ENCODE measurements around the gene CHST2.

The CHST2 gene

DNA sequence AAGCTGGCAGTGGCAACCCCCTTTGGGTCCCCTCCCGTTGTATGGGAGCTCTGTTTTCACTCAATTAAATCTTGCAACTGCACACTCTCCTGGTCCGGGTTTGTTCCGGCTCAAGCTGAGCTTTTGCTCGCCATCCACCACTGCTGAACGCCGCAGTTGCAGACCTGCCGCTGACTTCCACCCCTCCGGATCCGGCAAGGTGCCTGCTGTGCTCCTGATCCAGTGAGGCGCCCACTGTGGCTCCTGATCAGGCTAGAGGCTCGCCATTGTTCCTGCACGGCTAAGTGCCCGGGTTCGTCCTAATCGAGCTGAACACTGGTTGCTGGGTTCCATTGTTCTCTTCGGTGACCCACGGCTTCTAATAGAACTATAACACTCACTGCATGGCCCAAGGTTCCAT is 22.8 kb downstream of the CHST2 start:
- Histone ChIP-seq H3K9me3 (ENCODE audit: insufficient read depth, low read depth, low read length) (no peaks in the 10 kb centered on the region), H3K27ac (ENCODE audit: low read length) (no peak overlapping the region), H3K9ac (ENCODE audit: low read depth, low read length) (no peak overlapping the region), H3K27me3 (ENCODE audit: insufficient read depth, low read length) (no peaks in the 10 kb centered on the region), H3K4me1 (ENCODE audit: insufficient read depth, low read length) (no peaks in the 10 kb centered on the region), H3K4me3 (ENCODE audit: low read length) (no peak overlapping the region), H3K36me3 (ENCODE audit: insufficient read depth, low read depth, low read length) (no peaks in the 10 kb centered on the region)

DNA sequence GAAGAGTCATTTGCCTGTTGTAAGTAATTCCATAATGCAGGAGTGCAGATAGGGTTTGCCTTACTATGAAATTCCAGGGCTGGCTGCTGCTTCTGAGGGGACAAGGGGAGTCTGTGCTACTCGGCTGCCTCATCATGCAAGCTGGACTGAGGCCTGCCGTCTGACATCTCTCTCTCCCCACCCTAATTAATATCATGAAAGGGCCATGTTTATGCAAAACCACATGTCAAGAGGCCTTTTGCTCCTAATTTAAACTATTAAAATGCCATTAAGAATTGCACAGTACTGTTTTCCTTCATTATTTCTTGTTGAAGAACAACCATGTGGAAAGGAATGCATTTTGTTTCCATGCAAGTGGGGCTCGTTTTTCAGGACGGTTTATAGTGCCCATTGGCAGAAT is 26.3 kb downstream of the CHST2 start:
- H3K9me3 ChIP-seq (ENCODE audit: insufficient read depth, low read depth, low read length) = no peaks in the 10 kb centered on the region
- H3K36me3 ChIP-seq (ENCODE audit: insufficient read depth, low read depth, low read length) = no peaks in the 10 kb centered on the region
- no peaks in the 10 kb centered on the region for H3K4me1 ChIP-seq (ENCODE audit: insufficient read depth, low read length)
- H3K27ac ChIP-seq (ENCODE audit: low read length) = no peak overlapping the region
- H3K27me3 ChIP-seq (ENCODE audit: insufficient read depth, low read length) = no peaks in the 10 kb centered on the region
- no peak overlapping the region for H3K4me3 ChIP-seq (ENCODE audit: low read length)
- H3K9ac ChIP-seq (ENCODE audit: low read depth, low read length) = no peak overlapping the region

DNA sequence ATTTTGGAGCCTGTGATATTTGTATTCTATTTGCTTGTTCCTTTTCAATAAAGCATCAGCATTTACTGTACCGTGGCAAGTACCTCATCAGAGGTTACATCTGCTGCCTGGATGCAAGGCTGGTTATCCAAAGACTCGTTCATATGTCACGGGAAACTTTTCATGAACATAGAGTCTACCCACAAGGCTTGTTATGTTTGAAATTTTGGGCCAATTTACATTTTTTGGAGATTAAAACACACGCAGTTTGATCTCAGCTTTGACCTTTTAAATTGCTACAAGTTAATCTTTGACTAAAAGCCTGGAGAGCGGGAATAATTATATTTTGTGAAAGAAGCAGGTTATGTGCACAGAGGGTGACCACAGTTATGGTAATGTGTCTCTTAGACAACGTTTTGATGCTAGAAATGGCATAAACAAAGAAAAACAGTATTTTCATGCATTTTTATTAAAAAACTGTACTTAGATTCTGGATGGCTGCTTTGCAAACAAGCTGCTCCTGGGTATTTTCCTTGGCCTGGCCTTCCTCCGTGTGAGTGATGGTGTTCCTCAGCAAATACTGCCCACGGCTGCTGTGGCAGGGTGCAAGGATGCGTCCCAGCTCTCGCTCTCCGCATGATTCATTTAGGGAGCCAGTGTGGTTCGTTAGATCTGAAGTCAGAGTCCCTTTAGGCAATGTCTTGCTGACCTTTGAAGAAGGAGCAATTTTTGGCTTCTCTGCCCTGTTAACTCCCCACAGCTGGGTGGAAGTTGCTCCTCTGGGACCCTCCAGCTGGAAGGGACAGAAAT is 27.1 kb downstream of the CHST2 start:
- Histone ChIP-seq H3K27ac (ENCODE audit: low read length) (no peak overlapping the region), H3K9me3 (ENCODE audit: insufficient read depth, low read depth, low read length) (no peaks in the 10 kb centered on the region), H3K36me3 (ENCODE audit: insufficient read depth, low read depth, low read length) (no peaks in the 10 kb centered on the region), H3K27me3 (ENCODE audit: insufficient read depth, low read length) (no peaks in the 10 kb centered on the region; the same call in 1 of the 2 replicates), H3K4me3 (ENCODE audit: low read length) (no peak overlapping the region), H3K9ac (ENCODE audit: low read depth, low read length) (no peak overlapping the region), H3K4me1 (ENCODE audit: insufficient read depth, low read length) (no peaks in the 10 kb centered on the region)

DNA sequence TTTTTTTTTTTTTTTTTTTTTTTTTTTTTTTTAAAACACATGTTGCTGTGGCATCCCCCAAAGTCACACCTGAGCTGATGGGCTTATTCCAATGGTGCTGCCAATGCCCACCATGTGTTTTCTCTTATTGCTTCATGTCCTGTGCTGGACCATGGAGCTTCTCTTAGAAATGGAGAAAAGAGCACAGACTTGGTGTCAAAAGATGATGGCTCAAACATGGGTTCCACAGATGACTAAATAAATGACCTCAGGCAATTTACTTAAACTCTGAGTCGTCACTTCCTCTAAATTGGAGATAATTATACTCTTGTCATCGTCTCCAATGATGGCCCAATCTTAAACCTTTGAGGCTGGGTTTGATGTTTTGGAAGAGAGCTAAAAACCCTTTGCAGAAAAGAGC is 28.1 kb downstream of the CHST2 start:
- H3K27ac ChIP-seq (ENCODE audit: low read length) = no peak overlapping the region
- no peaks in the 10 kb centered on the region; the same call in 1 of the 2 replicates for H3K27me3 ChIP-seq (ENCODE audit: insufficient read depth, low read length)
- no peak overlapping the region for H3K9ac ChIP-seq (ENCODE audit: low read depth, low read length)
- no peaks in the 10 kb centered on the region for H3K4me1 ChIP-seq (ENCODE audit: insufficient read depth, low read length)
- H3K9me3 ChIP-seq (ENCODE audit: insufficient read depth, low read depth, low read length) = no peaks in the 10 kb centered on the region
- no peak overlapping the region for H3K4me3 ChIP-seq (ENCODE audit: low read length)
- no peaks in the 10 kb centered on the region for H3K36me3 ChIP-seq (ENCODE audit: insufficient read depth, low read depth, low read length)

DNA sequence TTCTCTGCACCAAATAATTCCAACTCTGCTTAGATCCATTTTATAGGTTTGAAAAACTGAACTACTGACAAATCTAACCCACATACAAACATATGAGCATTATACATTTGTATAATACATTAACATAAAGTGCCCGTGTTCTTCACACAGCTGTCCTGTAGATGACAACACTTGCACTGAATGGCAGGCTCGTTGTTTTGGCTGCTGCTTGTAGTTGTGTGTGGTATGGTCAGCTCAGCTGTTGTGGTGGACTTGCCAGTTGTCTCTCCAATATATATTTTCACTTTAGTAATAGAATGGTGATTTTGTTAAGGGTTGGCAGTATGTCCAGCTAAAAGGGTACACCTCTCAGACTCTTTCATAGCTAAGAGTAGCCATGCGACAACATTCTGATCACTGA is 30.5 kb downstream of the CHST2 start:
- no peaks in the 10 kb centered on the region; the same call in 1 of the 2 replicates for H3K27me3 ChIP-seq (ENCODE audit: insufficient read depth, low read length)
- H3K4me3 ChIP-seq (ENCODE audit: low read length) = no peak overlapping the region
- H3K9ac ChIP-seq (ENCODE audit: low read depth, low read length) = no peak overlapping the region
- no peaks in the 10 kb centered on the region for H3K4me1 ChIP-seq (ENCODE audit: insufficient read depth, low read length)
- H3K36me3 ChIP-seq (ENCODE audit: insufficient read depth, low read depth, low read length) = no peaks in the 10 kb centered on the region
- no peak overlapping the region for H3K27ac ChIP-seq (ENCODE audit: low read length)
- no peaks in the 10 kb centered on the region for H3K9me3 ChIP-seq (ENCODE audit: insufficient read depth, low read depth, low read length)

DNA sequence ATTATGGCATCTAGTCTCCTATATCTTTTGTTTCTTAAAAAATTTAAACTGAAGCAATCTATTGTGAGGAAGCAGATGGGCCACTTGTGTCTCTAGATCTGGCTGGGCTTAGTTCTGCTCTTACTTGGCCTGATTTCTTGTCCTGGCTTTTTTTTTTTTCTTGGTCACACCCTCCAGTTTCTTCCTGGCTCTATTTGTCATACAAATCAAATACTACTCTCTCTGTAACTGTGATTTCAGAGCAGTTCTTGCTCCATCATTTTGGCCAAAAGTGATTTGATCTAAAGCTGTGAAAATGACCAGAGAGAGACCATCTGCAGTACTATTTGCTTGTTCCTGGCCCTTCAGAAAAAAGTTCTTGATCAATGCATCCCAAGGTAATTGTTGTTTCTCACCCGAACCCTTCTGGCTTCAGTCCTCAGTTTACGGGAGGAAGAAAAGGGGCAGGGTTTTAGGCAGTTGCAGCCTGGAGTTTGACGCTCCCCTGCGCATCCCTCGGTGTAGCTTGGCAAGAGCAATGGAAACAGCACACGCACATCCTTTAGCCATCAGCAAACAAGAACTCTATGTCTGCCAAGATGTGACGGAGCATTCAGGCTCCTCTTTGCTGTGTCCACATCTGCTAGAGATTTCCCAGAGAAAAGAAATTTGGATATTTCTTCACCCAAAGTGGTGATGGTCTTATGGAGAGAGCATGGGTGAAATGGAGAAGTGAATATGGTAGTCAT is 31.6 kb downstream of the CHST2 start:
- no peaks in the 10 kb centered on the region; the same call in 1 of the 2 replicates for H3K27me3 ChIP-seq (ENCODE audit: insufficient read depth, low read length)
- H3K9me3 ChIP-seq (ENCODE audit: insufficient read depth, low read depth, low read length) = no peaks in the 10 kb centered on the region
- no peak overlapping the region for H3K4me3 ChIP-seq (ENCODE audit: low read length)
- no peaks in the 10 kb centered on the region for H3K36me3 ChIP-seq (ENCODE audit: insufficient read depth, low read depth, low read length)
- no peaks in the 10 kb centered on the region for H3K4me1 ChIP-seq (ENCODE audit: insufficient read depth, low read length)
- H3K9ac ChIP-seq (ENCODE audit: low read depth, low read length) = no peak overlapping the region
- H3K27ac ChIP-seq (ENCODE audit: low read length) = no peak overlapping the region

DNA sequence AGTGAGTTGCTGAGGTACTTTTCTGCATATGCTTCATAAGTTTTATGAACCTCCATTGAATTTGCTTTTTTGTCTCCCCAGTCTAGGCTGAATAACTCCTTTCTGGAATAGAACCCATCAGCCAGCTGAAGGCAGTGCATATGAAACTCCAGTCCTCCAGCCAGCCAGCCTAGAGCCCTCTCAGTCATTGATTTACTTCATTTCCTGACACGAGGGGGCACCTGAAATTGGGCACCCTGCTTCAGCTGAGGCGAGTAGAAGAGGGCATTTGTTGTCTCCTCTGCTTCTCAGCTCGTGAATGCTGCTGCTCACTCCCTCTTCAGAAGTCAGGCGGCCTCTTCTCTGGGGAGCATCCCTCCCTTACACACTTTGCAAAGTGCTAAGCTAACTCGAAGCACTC is 32.5 kb downstream of the CHST2 start:
- no peak overlapping the region for H3K27ac ChIP-seq (ENCODE audit: low read length)

DNA sequence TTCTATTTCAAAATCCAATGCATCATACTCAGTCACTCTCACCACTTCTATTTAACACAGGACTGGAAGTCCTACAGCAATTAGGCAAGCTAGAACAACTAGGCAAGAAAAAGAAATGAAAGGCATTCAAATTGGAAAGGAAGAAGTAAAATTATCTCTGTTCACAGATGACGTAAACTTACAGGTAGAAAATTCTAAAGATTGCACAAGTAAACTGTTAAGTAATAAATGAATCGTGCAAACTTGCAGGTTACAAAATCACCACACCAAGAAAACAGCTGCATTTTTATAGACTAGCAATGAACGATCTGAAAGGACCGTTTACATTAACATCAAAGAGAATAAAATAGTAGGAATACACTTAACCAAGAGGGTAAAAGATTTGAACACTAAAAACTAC is 36.2 kb downstream of the CHST2 start:
- no peak overlapping the region for H3K9ac ChIP-seq (ENCODE audit: low read depth, low read length)
- H3K27me3 ChIP-seq (ENCODE audit: insufficient read depth, low read length) = no peaks in the 10 kb centered on the region; the same call in 1 of the 2 replicates
- no peak overlapping the region for H3K4me3 ChIP-seq (ENCODE audit: low read length)
- H3K4me1 ChIP-seq (ENCODE audit: insufficient read depth, low read length) = no peaks in the 10 kb centered on the region
- H3K9me3 ChIP-seq (ENCODE audit: insufficient read depth, low read depth, low read length) = no peaks in the 10 kb centered on the region
- H3K36me3 ChIP-seq (ENCODE audit: insufficient read depth, low read depth, low read length) = no peaks in the 10 kb centered on the region
- H3K27ac ChIP-seq (ENCODE audit: low read length) = no peak overlapping the region

More for the DNA sequence above, 32.5 kb downstream of the CHST2 start:
- Histone ChIP-seq H3K36me3 (ENCODE audit: insufficient read depth, low read depth, low read length) (no peaks in the 10 kb centered on the region), H3K27me3 (ENCODE audit: insufficient read depth, low read length) (no peaks in the 10 kb centered on the region; the same call in 1 of the 2 replicates), H3K4me1 (ENCODE audit: insufficient read depth, low read length) (no peaks in the 10 kb centered on the region), H3K4me3 (ENCODE audit: low read length) (no peak overlapping the region), H3K9ac (ENCODE audit: low read depth, low read length) (no peak overlapping the region), H3K9me3 (ENCODE audit: insufficient read depth, low read depth, low read length) (no peaks in the 10 kb centered on the region)

DNA sequence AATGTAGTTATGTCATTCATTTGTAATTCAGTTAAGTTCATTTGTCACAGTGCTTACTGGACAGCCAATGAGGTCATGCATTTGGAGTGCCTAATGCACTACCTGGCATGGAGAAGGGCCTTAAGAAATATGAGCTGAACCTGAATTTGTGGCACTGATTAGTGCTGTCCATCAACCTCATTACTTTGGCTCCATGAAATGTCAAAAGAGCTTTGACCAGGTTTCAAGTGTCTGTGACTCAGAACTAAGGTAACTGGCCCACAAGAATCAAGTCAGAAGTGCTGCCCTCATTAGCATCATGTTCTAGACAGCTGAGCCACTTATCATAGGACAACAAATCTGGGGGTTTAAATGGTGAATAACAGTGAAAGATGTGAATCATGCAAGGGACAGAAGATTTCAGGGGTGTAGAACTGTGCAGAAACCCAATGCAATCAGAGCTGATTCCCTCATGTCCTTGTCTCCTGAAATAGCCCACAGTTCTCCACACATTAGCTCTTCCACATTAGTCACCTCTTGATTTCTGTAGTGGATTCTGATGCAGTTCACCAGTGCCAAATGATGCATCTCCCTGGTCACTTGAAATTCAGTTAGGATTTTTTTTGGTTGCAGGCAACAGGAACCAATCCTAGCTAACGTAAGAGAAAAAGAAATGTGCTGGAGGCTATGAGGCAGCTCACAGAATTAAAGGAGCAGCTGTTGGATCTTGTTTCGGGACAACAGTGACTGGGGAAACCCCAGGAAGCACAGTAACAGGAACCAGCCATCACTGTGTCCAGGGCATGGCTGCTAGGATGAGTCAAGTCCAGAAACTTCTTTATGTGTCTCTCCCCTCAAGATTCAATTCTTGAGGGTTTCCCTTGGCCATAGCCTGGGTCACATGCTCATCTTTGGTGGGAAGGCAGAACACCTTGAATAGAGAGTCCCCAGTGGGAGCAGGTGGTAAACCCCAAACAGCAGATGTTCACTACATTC is 38.7 kb downstream of the CHST2 start:
- no peak overlapping the region for H3K27ac ChIP-seq (ENCODE audit: low read length)
- H3K36me3 ChIP-seq (ENCODE audit: insufficient read depth, low read depth, low read length) = no peaks in the 10 kb centered on the region
- H3K9ac ChIP-seq (ENCODE audit: low read depth, low read length) = no peak overlapping the region
- H3K9me3 ChIP-seq (ENCODE audit: insufficient read depth, low read depth, low read length) = no peaks in the 10 kb centered on the region
- H3K27me3 ChIP-seq (ENCODE audit: insufficient read depth, low read length) = no peaks in the 10 kb centered on the region
- H3K4me3 ChIP-seq (ENCODE audit: low read length) = no peak overlapping the region
- no peaks in the 10 kb centered on the region for H3K4me1 ChIP-seq (ENCODE audit: insufficient read depth, low read length)

DNA sequence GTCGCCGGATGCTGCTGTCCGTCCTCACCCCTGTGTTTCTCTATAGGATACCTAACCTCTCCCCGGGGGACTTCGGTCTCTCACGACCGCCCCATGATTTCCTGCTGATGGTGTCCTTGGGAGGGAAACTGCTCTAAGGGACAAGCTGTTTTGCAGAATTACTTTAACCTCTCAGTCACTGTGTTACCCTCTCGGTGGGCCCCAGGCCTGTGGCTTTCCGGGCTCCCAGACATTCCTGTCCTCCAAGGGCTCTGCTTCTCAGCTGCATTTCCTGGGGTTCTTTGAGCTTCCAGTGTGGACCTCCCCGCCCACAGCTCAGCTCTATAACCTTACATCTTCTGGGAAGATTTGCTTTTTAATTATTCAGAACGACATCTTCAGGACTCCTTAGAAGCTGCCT is 40.9 kb downstream of the CHST2 start:
- peaks cover 3% of the 10 kb centered on the region; the same call in 1 of the 2 replicates for H3K4me1 ChIP-seq (ENCODE audit: insufficient read depth, low read length)
- no peak overlapping the region for H3K9ac ChIP-seq (ENCODE audit: low read depth, low read length)
- H3K9me3 ChIP-seq (ENCODE audit: insufficient read depth, low read depth, low read length) = no peaks in the 10 kb centered on the region
- no peaks in the 10 kb centered on the region for H3K27me3 ChIP-seq (ENCODE audit: insufficient read depth, low read length)
- no peaks in the 10 kb centered on the region for H3K36me3 ChIP-seq (ENCODE audit: insufficient read depth, low read depth, low read length)
- no peak overlapping the region for H3K4me3 ChIP-seq (ENCODE audit: low read length)
- H3K27ac ChIP-seq (ENCODE audit: low read length) = no peak overlapping the region

DNA sequence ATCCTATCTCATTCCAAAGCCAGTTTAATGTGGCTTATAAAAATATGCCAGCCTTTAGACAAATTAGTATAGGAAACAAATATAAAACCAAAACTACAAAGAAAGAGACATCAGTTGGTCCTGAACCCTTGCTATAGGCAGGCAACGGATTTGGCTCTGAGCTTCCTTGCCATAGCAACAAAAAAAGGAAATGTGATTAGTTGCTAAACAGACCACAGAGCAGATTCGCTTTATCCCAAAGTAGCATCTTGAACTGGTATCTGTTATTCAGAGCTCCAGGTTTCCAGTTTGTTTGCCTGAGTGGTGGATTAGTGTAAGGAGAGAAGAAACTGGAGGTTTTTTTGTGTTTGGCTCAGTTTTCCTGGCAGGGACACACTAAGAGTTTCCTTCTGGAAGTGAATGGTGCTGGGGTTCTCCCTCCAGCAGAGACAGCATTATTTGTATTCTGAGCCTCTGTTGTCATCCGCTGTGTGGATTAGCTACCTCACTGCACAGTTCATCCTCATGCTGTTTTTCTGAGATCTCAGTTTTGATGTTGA is 44.1 kb downstream of the CHST2 start:
- no peak overlapping the region for H3K4me3 ChIP-seq (ENCODE audit: low read length)
- H3K4me1 ChIP-seq (ENCODE audit: insufficient read depth, low read length) = peaks cover 4% of the 10 kb centered on the region; the same call in 1 of the 2 replicates
- no peak overlapping the region for H3K27ac ChIP-seq (ENCODE audit: low read length)
- H3K9ac ChIP-seq (ENCODE audit: low read depth, low read length) = no peak overlapping the region
- H3K9me3 ChIP-seq (ENCODE audit: insufficient read depth, low read depth, low read length) = no peaks in the 10 kb centered on the region
- no peaks in the 10 kb centered on the region for H3K27me3 ChIP-seq (ENCODE audit: insufficient read depth, low read length)
- H3K36me3 ChIP-seq (ENCODE audit: insufficient read depth, low read depth, low read length) = no peaks in the 10 kb centered on the region

Data from iPS-20b (cell line).